AG04449 (cell line): ENCODE results near the gene PRPF40A.
A peak's percentile ranks its signal among the peaks of the same experiment; 100 is the strongest.

ENCODE experiments used
- CTCF ChIA-PET: fragments of 350-600 bp; formaldehyde crosslinking; extraction: SDS; loops from one replicate; lab custom pipeline; 2021; ENCODE audit warnings: antibody characterized with exemption; lab: Yijun Ruan, JAX
- POLR2A ChIA-PET: fragments of 400-600, 350-600 bp; formaldehyde crosslinking; extraction: SDS; loops from one replicate; lab custom pipeline; 2020; ENCODE audit warnings: antibody characterized with exemption, inconsistent platforms; lab: Yijun Ruan, JAX
- DNase-seq: peaks from one replicate; pipeline ENCODE4 v3.0.0-alpha.2; 2010; ENCODE audit warnings: low read depth, low spot score
- H3K4me3 ChIP-seq: 2 replicates; pipeline ENCODE4 v1.5.1; 2011; ENCODE audit warnings: low read depth, mild to moderate bottlenecking, control low read depth, low read length
- TF ChIP-seq, protein P1 (sequence below): IDR thresholded peaks from one replicate; pipeline ENCODE4 v1.5.1; 2011; ENCODE audit warnings: mild to moderate bottlenecking, moderate library complexity, low read length, control low read depth, inconsistent platforms; ENCODE audit not compliant: insufficient read depth; ENCODE audit errors: missing control alignments

Gene PRPF40A

DNA sequence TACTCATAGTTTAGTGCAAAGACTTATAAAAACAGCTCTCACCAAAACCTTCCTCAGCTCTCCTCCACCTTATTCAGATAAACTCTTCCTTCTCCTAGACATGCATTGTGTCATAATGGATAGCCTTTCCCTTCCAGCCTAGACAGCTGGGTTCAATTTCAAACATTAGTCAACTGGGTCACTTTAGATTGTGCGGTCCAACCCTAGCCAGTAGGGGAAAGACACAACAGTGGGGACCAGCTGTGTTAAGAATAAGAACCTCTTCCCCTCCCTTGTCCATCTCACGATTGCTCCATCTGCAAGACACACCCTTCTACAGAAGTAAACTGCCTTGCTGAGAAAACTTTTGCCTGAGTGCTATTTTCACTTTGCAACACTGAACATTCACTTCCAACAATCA, 8.5 kb downstream of the PRPF40A start:
- TF ChIP-seq, protein P1, sequence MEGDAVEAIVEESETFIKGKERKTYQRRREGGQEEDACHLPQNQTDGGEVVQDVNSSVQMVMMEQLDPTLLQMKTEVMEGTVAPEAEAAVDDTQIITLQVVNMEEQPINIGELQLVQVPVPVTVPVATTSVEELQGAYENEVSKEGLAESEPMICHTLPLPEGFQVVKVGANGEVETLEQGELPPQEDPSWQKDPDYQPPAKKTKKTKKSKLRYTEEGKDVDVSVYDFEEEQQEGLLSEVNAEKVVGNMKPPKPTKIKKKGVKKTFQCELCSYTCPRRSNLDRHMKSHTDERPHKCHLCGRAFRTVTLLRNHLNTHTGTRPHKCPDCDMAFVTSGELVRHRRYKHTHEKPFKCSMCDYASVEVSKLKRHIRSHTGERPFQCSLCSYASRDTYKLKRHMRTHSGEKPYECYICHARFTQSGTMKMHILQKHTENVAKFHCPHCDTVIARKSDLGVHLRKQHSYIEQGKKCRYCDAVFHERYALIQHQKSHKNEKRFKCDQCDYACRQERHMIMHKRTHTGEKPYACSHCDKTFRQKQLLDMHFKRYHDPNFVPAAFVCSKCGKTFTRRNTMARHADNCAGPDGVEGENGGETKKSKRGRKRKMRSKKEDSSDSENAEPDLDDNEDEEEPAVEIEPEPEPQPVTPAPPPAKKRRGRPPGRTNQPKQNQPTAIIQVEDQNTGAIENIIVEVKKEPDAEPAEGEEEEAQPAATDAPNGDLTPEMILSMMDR: no peak
- POLR2A ChIA-PET: no interaction called here
- CTCF ChIA-PET: no interaction called here
- DNase-seq: no peak
- no peak overlapping the region for H3K4me3 ChIP-seq

DNA sequence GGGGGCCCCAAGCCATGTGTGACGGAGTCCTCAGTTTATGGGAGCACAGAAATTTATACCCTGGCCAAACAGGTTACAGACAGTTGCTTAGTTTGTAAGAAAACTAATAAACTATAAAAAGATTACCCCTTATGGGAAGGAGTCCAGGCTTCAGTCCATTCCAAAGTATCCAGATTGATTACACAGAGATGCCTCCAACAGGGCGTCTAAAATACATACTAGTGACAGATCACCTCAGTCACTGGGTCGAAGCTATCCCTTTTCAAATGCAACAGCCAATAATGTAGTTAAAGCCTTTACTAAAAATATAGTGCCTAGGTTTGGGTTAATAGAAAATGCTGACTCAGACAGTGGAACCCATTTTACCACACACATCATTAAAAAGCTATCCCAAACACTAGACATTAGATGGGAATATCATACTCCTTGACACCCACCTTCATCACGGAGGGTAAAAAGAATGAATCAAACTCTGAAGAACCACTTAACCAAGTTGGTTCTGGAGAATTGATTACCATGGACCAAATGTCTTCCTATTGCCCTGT, 10.7 kb downstream of the PRPF40A start:
- H3K4me3 ChIP-seq: no peak overlapping the region
- DNase-seq: no peak
- CTCF ChIA-PET: interaction anchor here (1.6 to 2.1 kb wide), 2 partner anchors 9 to 10 kb away, joined by 7 to 9 read pairs; partner anchors contain the start of gene PRPF40A
- POLR2A ChIA-PET: no interaction called here
- TF ChIP-seq, protein P1: no peak

DNA sequence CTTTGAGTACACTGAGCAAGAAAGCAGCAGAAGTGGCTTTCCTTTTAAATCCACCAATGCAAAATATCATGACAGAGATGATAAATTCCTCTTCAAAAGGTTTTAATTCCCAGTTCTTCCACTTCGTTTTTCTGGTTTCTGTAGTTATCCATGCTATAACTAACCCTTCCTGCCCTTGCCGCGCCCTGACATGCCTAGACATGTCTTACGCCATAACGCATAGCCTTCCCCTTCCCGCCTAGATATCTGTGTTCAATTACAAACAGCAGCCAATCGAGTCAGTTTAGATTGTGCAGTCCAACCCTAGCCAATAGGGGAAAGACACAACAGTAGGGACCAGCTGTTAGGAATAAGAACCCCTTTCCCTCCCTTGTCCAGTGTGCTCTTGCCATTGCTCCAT, 16.1 kb downstream of the PRPF40A start:
- H3K4me3 ChIP-seq: no peak overlapping the region
- no peak for DNase-seq
- CTCF ChIA-PET: no interaction called here
- TF ChIP-seq, protein P1: no peak
- POLR2A ChIA-PET: no interaction called here

DNA sequence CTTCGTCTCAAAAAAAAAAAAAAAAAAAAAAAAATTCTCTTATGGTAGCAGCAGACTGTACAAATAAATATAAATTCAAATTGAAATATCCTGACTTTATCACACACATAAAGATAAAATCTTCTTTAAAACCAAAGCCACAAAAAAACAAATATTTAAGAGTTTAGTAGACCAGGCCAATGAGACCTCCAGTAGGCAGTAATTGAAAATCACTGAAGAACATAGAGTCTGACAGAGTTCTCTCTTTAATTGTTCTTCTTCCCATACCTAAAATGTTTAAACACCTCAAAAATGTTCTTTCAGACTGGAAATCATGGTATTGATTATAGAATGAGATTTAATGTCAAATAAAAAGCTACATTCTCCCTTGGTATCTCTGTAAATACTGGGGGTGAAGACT, 20.8 kb downstream of the PRPF40A start:
- POLR2A ChIA-PET: no interaction called here
- TF ChIP-seq, protein P1: no peak
- no peak overlapping the region for H3K4me3 ChIP-seq
- CTCF ChIA-PET: no interaction called here
- no peak for DNase-seq

DNA sequence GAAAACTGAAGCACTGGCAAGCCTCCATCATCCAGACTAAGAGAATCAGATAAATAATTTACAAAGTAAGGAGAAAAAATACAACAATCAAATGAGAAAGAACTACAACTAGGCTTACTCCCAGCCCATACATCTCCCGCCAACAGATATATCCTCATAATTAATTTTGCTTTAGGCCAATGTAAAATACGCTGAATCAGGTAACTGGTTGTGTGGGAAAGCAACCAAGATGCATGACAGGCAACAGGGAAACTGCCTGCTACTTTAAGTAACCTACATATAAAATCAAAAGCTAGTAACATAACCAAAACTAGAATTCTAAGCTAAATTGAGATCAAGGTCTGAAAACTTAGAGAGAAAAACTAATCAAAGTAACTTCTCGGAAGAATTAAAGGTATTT, 21.5 kb downstream of the PRPF40A start:
- no peak for DNase-seq
- POLR2A ChIA-PET: no interaction called here
- H3K4me3 ChIP-seq: no peak overlapping the region
- CTCF ChIA-PET: no interaction called here
- TF ChIP-seq, protein P1: no peak

DNA sequence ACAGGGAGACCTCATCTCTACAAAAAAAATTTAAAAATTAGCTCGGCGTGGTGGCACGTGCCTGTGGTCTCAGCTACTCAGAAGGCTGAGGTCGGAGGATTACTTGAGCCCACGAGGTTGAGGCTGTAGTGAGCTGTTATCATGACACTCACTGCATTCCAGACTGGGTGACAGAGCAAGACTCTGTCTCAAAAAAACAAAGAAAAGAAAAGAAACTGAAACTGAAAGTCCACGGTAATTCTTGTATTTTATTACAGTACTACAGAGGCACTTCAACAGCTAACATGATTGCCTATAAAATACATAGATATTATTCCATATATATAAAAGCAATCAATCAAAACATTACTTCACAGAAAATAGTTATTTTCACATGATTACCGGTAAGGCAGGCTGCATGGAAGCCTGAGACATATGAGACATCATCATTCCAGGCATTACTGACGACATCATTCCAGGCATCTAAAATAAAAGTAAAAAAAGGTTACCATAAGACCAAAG, 23.1 kb downstream of the PRPF40A start:
- ChIA-PET CTCF (interaction anchor here (0.9 to 1.6 kb wide), 3 partner anchors 12 to 45 kb away, joined by 3 to 4 read pairs (median 3); no protein-coding TSS in a partner anchor), POLR2A (interaction anchor here (0.6 to 0.7 kb wide), 2 partner anchors 23 to 535 kb away, joined by 4 read pairs; partner anchors contain the start of gene PRPF40A)
- H3K4me3 ChIP-seq: peak overlapping the region; percentile 21
- TF ChIP-seq, protein P1: no peak
- no peak for DNase-seq
